ENCODE results near the gene SARS1. TPM values are rescaled to one million over a fixed set of nuclear protein-coding genes. Genes with fewer than 3 reads are reported as not detected.
A peak's percentile ranks its signal among the peaks of the same experiment; 100 is the strongest.

Gene SARS1
- total RNA-seq, 1 experiment from 2014 or later: 492 TPM

- CTCF ChIA-PET: interaction anchor here (0.6 to 6.3 kb wide), 11 partner anchors 14 to 440 kb away, joined by 3 to 95 read pairs (median 3); partner anchors contain the start of genes ELAPOR1, PSRC1 and SARS1
- Mint-ChIP-seq H3K27ac (ENCODE audit: low read depth, unreplicated experiment) (peak overlapping the region; percentile 36), H3K27me3 (ENCODE audit: insufficient read depth, unreplicated experiment) (no peaks in the 10 kb centered on the region), H3K4me1 (ENCODE audit: insufficient read depth, unreplicated experiment) (peaks cover 28% of the 10 kb centered on the region), H3K36me3 (ENCODE audit: insufficient read depth, unreplicated experiment) (no peaks in the 10 kb centered on the region), H3K9me3 (ENCODE audit: unreplicated experiment) (no peaks in the 10 kb centered on the region), H3K4me3 (ENCODE audit: unreplicated experiment) (peak overlapping the region; percentile 39)
- POLR2A ChIA-PET: interaction anchor here (0.6 to 4.3 kb wide), 29 partner anchors 10 to 236 kb away, joined by 3 to 69 read pairs (median 6); partner anchors contain the start of genes PSRC1, SARS1, SORT1 and TAF13
- TF ChIP-seq CTCF (IDR thresholded peaks at IDR 0.05; ENCODE audit: unreplicated experiment): no peak
- BruUV-seq (replicated peaks): no TSS peak
- intact Hi-C loops (cut with micrococcal nuclease): loop anchor here (10.0 kb wide), 1 partner anchor 337 kb away; the partner anchor contains the start of gene GPR61
- DNase-seq (ENCODE audit: unreplicated experiment): peak; percentile 94
Measured at GRCh38 chr1:109198043-109198695, 15.5 kb upstream of the SARS1 start.

- peak overlapping the region; percentile 39 for H3K4me3 Mint-ChIP-seq (ENCODE audit: unreplicated experiment)
- ChIA-PET POLR2A (interaction anchor here (0.6 to 4.3 kb wide), 22 partner anchors 9 to 237 kb away, joined by 3 to 69 read pairs (median 6); partner anchors contain the start of genes PSRC1, SARS1, SORT1 and TAF13), CTCF (interaction anchor here (0.6 to 6.3 kb wide), 14 partner anchors 13 to 333 kb away, joined by 3 to 95 read pairs (median 4); partner anchors contain the start of genes ELAPOR1, SARS1 and SORT1)
- H3K27me3 Mint-ChIP-seq (ENCODE audit: insufficient read depth, unreplicated experiment): no peaks in the 10 kb centered on the region
- peak; percentile 74 for DNase-seq (ENCODE audit: unreplicated experiment)
- H3K27ac Mint-ChIP-seq (ENCODE audit: low read depth, unreplicated experiment): peak overlapping the region; percentile 36
- BruUV-seq (replicated peaks): no TSS peak
- peaks cover 28% of the 10 kb centered on the region for H3K4me1 Mint-ChIP-seq (ENCODE audit: insufficient read depth, unreplicated experiment)
- H3K9me3 Mint-ChIP-seq (ENCODE audit: unreplicated experiment): no peaks in the 10 kb centered on the region
- intact Hi-C loops (cut with micrococcal nuclease): loop anchor here (10.0 kb wide), 1 partner anchor 336 kb away; the partner anchor contains the start of gene GPR61
- no peaks in the 10 kb centered on the region for H3K36me3 Mint-ChIP-seq (ENCODE audit: insufficient read depth, unreplicated experiment)
- no peak for TF ChIP-seq CTCF (IDR thresholded peaks at IDR 0.05; ENCODE audit: unreplicated experiment)
Measured at GRCh38 chr1:109198745-109199144, 15.0 kb upstream of the SARS1 start.

- ChIA-PET POLR2A (interaction anchor here (1.5 to 4.3 kb wide), 6 partner anchors 8 to 199 kb away, joined by 6 to 69 read pairs (median 19); partner anchors contain the start of genes SARS1 and SORT1), CTCF (interaction anchor here (0.9 to 6.3 kb wide), 14 partner anchors 12 to 332 kb away, joined by 3 to 95 read pairs (median 4); partner anchors contain the start of genes CELSR2 and SARS1)
- Mint-ChIP-seq H3K9me3 (ENCODE audit: unreplicated experiment) (no peaks in the 10 kb centered on the region), H3K4me3 (ENCODE audit: unreplicated experiment) (no peak overlapping the region), H3K36me3 (ENCODE audit: insufficient read depth, unreplicated experiment) (no peaks in the 10 kb centered on the region), H3K27me3 (ENCODE audit: insufficient read depth, unreplicated experiment) (no peaks in the 10 kb centered on the region), H3K27ac (ENCODE audit: low read depth, unreplicated experiment) (no peak overlapping the region), H3K4me1 (ENCODE audit: insufficient read depth, unreplicated experiment) (peaks cover 28% of the 10 kb centered on the region)
- intact Hi-C loops (cut with micrococcal nuclease): loop anchor here (10.0 kb wide), 2 partner anchors 225 to 335 kb away; partner anchors contain the start of genes GPR61 and PSMA5
- no peak for TF ChIP-seq CTCF (IDR thresholded peaks at IDR 0.05; ENCODE audit: unreplicated experiment)
- no peak for DNase-seq (ENCODE audit: unreplicated experiment)
- BruUV-seq (replicated peaks): no TSS peak
Measured at GRCh38 chr1:109199710-109200109, 14.0 kb upstream of the SARS1 start.

- DNase-seq (ENCODE audit: unreplicated experiment): peak; percentile 93
- Mint-ChIP-seq H3K27ac (ENCODE audit: low read depth, unreplicated experiment) (no peak overlapping the region), H3K4me3 (ENCODE audit: unreplicated experiment) (no peak overlapping the region), H3K27me3 (ENCODE audit: insufficient read depth, unreplicated experiment) (no peaks in the 10 kb centered on the region), H3K4me1 (ENCODE audit: insufficient read depth, unreplicated experiment) (peaks cover 28% of the 10 kb centered on the region), H3K36me3 (ENCODE audit: insufficient read depth, unreplicated experiment) (no peaks in the 10 kb centered on the region), H3K9me3 (ENCODE audit: unreplicated experiment) (no peaks in the 10 kb centered on the region)
- POLR2A ChIA-PET: interaction anchor here (0.6 to 1.9 kb wide), 13 partner anchors 9 to 197 kb away, joined by 3 to 31 read pairs (median 5); partner anchors contain the start of genes CELSR2, SARS1 and SORT1
- TF ChIP-seq CTCF (IDR thresholded peaks at IDR 0.05; ENCODE audit: unreplicated experiment): peak; percentile 76
- intact Hi-C loops (cut with micrococcal nuclease): loop anchor here (1.0 to 10.0 kb wide), 4 partner anchors 39 to 224 kb away; partner anchors contain the start of gene PSMA5
- CTCF ChIA-PET: interaction anchor here (0.7 to 6.3 kb wide), 26 partner anchors 11 to 334 kb away, joined by 3 to 95 read pairs (median 4); partner anchors contain the start of genes PSRC1, SARS1 and SORT1
- no TSS peak for BruUV-seq (replicated peaks)
Measured at GRCh38 chr1:109201123-109201703, 12.5 kb upstream of the SARS1 start.

Data from MCF 10A (cell line).